ENCODE data around the gene COL23A1.

The COL23A1 gene

DNA sequence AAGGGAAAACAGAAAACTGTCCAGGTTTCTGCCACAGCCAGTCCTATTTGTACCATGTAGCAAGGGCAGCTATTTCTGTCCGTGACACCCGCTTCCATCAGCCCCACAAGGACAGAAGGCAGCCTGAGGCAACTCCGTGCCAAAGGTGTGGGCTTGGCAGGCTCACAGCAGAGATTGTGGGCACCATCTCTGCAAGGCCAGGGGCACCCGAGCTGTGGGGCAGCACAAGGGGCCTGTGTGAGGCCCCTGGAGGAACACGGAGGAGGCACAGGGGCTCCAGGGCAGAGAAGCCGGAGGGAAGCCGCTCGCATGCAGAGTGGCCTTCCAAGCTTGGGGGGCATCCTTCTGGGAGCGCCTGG is 43.5 kb downstream of the COL23A1 start:
- no peak overlapping the region for H3K9ac ChIP-seq (ENCODE audit: low read length)
- no peaks in the 10 kb centered on the region for H3K9me3 ChIP-seq (ENCODE audit: insufficient read depth, low read length)
- H3K36me3 ChIP-seq (replicated peaks; ENCODE audit: low read depth, low read length), result no peaks in the 10 kb centered on the region
- H3K79me2 ChIP-seq (ENCODE audit: low read length), result no peaks in the 10 kb centered on the region
- H3K4me2 ChIP-seq (ENCODE audit: low read length), result no peak overlapping the region
- H2AFZ ChIP-seq (ENCODE audit: low read depth, low read length), result no peak overlapping the region
- no peaks in the 10 kb centered on the region for H3K4me1 ChIP-seq (ENCODE audit: low read length)
- H3K4me3 ChIP-seq (ENCODE audit: low read length), result no peak overlapping the region
- no peaks in the 10 kb centered on the region for H3K27me3 ChIP-seq (ENCODE audit: low read depth, low read length)
- H4K20me1 ChIP-seq (ENCODE audit: insufficient read depth, low read length), result no peaks in the 10 kb centered on the region
- TF ChIP-seq, protein P1, sequence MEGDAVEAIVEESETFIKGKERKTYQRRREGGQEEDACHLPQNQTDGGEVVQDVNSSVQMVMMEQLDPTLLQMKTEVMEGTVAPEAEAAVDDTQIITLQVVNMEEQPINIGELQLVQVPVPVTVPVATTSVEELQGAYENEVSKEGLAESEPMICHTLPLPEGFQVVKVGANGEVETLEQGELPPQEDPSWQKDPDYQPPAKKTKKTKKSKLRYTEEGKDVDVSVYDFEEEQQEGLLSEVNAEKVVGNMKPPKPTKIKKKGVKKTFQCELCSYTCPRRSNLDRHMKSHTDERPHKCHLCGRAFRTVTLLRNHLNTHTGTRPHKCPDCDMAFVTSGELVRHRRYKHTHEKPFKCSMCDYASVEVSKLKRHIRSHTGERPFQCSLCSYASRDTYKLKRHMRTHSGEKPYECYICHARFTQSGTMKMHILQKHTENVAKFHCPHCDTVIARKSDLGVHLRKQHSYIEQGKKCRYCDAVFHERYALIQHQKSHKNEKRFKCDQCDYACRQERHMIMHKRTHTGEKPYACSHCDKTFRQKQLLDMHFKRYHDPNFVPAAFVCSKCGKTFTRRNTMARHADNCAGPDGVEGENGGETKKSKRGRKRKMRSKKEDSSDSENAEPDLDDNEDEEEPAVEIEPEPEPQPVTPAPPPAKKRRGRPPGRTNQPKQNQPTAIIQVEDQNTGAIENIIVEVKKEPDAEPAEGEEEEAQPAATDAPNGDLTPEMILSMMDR (IDR thresholded peaks at IDR 0.05; ENCODE audit: low read depth, low read length), result no peak
- no peak for TF ChIP-seq EZH2phosphoT487 (IDR thresholded peaks at IDR 0.05; ENCODE audit: low read depth)
- no peak overlapping the region for H3K27ac ChIP-seq (ENCODE audit: low read length)

DNA sequence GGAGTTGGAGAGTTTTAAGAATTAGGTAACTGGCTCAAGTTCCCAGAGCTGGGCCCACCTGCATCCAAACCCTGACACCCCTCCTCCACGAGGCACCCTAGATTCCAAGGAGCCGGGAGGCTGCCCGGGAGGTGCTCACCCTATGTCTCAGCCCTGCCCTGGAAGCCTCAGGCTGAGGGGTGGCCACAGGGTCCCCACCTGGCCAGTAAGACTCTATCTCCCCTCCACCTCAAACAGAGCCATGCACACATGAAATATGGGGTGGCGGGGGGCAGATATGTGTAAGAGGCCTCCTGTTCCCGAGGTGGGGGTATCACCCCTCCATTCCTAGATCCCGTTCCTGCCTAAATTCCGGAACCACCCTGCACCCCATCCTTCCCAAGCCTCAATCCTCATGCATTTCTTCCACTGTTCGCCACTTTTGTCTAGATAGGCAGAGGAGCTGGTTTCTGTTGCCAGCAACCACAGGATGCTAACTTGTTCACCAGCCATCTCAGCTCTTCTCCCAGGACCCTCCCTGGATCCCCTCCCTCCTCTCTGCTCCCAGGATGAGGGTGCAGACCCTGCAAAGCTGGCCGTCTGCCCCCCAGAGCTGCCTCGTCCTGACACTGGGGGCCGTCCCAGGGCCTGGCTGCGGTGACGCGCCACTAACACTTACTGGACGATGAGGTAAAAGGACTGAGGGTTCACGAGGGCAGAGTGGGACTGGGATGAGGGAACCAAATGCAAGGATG is 44.1 kb downstream of the COL23A1 start:
- Histone ChIP-seq H3K27ac (ENCODE audit: low read length) (no peak overlapping the region), H3K9ac (ENCODE audit: low read length) (no peak overlapping the region), H3K36me3 (replicated peaks; ENCODE audit: low read depth, low read length) (no peaks in the 10 kb centered on the region), H2AFZ (ENCODE audit: low read depth, low read length) (no peak overlapping the region), H4K20me1 (ENCODE audit: insufficient read depth, low read length) (no peaks in the 10 kb centered on the region), H3K4me2 (ENCODE audit: low read length) (no peak overlapping the region), H3K27me3 (ENCODE audit: low read depth, low read length) (no peaks in the 10 kb centered on the region), H3K79me2 (ENCODE audit: low read length) (no peaks in the 10 kb centered on the region), H3K4me1 (ENCODE audit: low read length) (no peaks in the 10 kb centered on the region), H3K9me3 (ENCODE audit: insufficient read depth, low read length) (no peaks in the 10 kb centered on the region), H3K4me3 (ENCODE audit: low read length) (no peak overlapping the region)
- TF ChIP-seq, protein P1 (IDR thresholded peaks at IDR 0.05; ENCODE audit: low read depth, low read length), result no peak
- TF ChIP-seq EZH2phosphoT487 (IDR thresholded peaks at IDR 0.05; ENCODE audit: low read depth), result no peak

DNA sequence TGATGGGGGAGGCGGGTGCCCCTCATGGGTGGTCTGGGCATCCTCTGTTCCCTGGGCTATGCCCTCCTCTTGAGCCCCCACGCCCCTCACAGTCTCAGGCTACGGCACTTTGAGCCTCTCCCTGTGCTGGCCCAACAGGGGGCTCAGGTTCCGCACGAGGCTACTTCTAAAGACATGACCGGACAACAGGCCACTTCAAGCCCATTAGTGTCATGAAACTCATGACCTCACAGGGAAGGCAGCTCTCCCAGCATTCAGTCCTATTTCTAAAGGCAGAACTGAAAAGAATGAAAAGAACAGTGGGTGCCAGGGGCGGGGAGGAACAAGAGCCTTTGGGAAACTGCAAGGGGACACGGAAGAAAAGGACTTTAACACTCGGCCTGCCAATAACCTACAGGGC is 45.0 kb downstream of the COL23A1 start:
- Histone ChIP-seq H3K4me3 (ENCODE audit: low read length) (no peak overlapping the region), H3K4me1 (ENCODE audit: low read length) (no peaks in the 10 kb centered on the region), H3K79me2 (ENCODE audit: low read length) (no peaks in the 10 kb centered on the region), H3K4me2 (ENCODE audit: low read length) (no peak overlapping the region), H3K9ac (ENCODE audit: low read length) (no peak overlapping the region), H3K27ac (ENCODE audit: low read length) (no peak overlapping the region), H2AFZ (ENCODE audit: low read depth, low read length) (no peak overlapping the region), H3K9me3 (ENCODE audit: insufficient read depth, low read length) (no peaks in the 10 kb centered on the region), H3K27me3 (ENCODE audit: low read depth, low read length) (no peaks in the 10 kb centered on the region), H4K20me1 (ENCODE audit: insufficient read depth, low read length) (no peaks in the 10 kb centered on the region), H3K36me3 (replicated peaks; ENCODE audit: low read depth, low read length) (no peaks in the 10 kb centered on the region)
- no peak for TF ChIP-seq EZH2phosphoT487 (IDR thresholded peaks at IDR 0.05; ENCODE audit: low read depth)
- TF ChIP-seq, protein P1 (IDR thresholded peaks at IDR 0.05; ENCODE audit: low read depth, low read length), result no peak

DNA sequence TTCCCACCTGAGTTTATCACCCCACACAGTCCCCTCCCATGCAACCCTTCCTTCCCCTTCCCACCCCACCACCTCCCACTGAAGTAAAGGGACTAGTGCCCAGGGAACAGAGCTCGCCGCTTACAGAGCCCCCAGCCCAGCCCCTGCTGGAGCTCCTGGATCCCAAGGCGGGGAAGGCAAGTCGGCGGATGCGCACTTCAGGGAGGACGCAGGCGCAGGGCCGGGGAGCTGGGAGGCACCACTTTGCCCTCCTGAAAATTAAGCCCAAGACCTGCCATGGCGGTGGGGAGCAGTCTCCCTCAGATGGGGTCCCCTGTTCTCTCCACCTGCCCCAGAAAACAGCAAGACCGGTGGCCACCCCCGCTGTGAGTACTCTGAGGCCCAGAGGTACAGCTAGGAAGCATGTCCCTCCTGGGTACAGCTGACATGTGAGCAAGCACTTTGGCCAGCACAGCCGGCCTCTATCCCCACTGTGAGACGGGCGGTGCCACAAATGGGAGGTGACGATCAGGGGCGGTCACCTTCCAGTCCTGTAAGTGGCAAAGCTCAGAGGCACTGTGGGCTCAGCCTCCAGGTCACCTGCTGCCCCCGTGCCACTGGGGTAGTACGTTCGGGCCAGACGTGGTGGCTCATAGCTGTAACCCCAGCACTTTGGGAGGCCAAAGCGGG is 45.9 kb downstream of the COL23A1 start:
- no peak overlapping the region for H3K4me3 ChIP-seq (ENCODE audit: low read length)
- no peaks in the 10 kb centered on the region for H3K4me1 ChIP-seq (ENCODE audit: low read length)
- no peak overlapping the region for H3K4me2 ChIP-seq (ENCODE audit: low read length)
- H3K9me3 ChIP-seq (ENCODE audit: insufficient read depth, low read length), result no peaks in the 10 kb centered on the region
- no peaks in the 10 kb centered on the region for H4K20me1 ChIP-seq (ENCODE audit: insufficient read depth, low read length)
- no peaks in the 10 kb centered on the region for H3K79me2 ChIP-seq (ENCODE audit: low read length)
- no peak overlapping the region for H3K9ac ChIP-seq (ENCODE audit: low read length)
- no peak overlapping the region for H3K27ac ChIP-seq (ENCODE audit: low read length)
- TF ChIP-seq EZH2phosphoT487 (IDR thresholded peaks at IDR 0.05; ENCODE audit: low read depth), result no peak
- no peak overlapping the region for H2AFZ ChIP-seq (ENCODE audit: low read depth, low read length)
- H3K27me3 ChIP-seq (ENCODE audit: low read depth, low read length), result no peaks in the 10 kb centered on the region
- no peaks in the 10 kb centered on the region for H3K36me3 ChIP-seq (replicated peaks; ENCODE audit: low read depth, low read length)

All from OCI-LY3 (cell line).